Hematopoietic multipotent progenitor cell treated with erythropoietin and hydrocortisone succinate and interleukin-3 and kit ligand, for 15 days (in vitro differentiated cells): ENCODE data around the gene APBA2.
A peak's percentile ranks its signal among the peaks of the same experiment; 100 is the strongest.

Source experiments
- DNase-seq: peaks from one replicate; pipeline ENCODE4 v3.0.0-alpha.2; 2015; ENCODE audit warnings: low spot score

APBA2 gene

DNA sequence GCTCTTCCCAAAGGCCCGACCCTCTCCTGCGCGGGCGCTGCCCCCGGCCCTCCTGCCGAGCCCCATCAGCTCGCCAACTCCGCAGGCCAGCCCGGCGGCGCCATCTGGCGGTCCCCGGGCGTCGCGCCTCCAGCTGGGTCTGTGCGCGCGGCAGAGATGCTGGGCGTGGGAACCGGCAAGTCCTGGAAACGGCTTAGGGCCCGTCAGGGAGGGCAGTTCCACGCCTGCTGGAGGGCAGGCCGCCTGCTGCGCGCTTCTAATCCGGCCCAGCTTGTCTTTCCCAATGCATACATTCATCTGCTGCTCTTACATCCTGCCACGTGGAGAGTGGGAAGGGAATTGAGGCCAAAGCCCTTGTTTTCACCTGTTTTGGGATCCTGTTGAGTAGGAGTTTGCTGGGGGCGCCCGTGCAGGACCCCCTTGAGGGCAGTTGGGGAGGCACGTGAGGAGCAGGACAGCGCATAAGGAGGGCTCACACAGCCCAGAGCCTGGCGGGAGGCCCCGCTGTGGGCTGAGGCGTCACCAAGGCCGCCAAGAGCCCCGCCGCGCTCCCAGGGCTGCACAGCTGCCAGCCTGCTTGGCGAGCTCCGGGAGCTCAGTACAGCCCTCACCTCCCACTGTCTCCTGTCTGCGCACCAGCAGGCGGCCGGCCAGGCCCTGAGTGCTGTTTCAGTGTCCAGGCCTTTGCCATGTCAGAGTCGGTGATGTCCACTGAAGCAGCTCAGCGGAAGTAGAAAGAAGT is 218.2 kb downstream of the APBA2 start:
- DNase-seq: peak; percentile 10

DNA sequence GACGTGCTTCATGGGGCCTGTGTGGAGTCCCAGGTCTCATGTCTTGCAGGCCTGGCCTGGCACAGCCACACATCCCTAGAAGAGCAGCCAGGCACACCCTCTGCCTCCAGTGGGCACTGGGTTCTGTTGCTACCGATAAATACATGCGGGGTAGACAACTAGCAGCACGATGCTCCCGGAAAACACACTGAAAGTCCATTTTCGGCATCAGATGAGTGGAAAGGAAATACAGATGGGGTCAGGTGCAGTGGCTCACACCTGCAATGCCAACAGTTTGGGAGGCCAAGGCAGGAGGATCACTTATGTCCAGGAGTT is 218.7 kb downstream of the APBA2 start:
- DNase-seq: no peak

- no peak for DNase-seq
These were observed 219.5 kb downstream of the APBA2 start for GRCh38 chr15:29105151-29105854.

DNA sequence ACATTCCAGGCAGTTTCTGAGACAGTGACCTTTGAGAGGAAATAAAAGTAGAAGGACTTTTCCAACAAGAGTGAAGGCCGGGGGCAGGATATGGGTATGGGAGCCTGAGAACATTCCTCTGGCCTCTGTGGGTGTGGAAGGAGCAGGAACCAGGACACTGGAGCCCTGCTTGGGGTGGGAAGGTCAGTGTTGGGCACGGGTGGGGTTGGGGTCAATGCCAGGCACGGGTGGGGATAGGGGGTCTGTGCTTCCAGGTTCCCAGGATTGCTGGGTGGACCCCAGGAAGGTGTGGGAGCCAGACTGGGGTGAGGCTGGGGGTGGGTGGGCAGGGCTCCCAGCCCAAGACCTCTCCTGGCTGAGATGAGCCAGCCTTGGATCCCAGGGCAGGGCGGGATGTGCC is 220.3 kb downstream of the APBA2 start:
- no peak for DNase-seq

GRCh38 chr15:29106551-29107290 is 220.9 kb downstream of the APBA2 start:
- DNase-seq: no peak

GRCh38 chr15:29107291-29107890 is 221.6 kb downstream of the APBA2 start:
- no peak for DNase-seq

- no peak for DNase-seq
These were observed 222.3 kb downstream of the APBA2 start for GRCh38 chr15:29107971-29108645.

DNA sequence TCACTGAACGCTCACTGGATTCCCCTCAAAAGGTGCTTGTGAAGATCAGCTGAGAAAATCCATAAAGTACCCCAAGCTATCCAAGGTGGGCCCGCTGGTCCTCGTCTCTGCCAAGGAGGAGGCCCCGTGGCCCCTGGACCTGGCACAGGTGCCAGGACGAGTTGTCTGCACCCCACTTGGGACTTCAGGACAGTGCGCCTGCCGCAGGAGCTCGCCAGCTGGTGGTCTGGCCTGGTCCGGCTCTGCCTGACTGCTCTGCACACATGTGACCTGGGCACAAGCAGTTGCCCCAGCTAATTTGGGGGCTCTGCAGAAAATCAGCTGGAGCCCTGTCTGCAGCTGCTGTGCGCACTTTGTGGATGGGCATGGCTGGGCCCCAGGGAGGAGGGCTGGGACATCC is 224.0 kb downstream of the APBA2 start:
- DNase-seq: no peak

GRCh38 chr15:29110176-29110575 is 224.4 kb downstream of the APBA2 start:
- DNase-seq: no peak

GRCh38 chr15:29110733-29111132 is 225.0 kb downstream of the APBA2 start:
- DNase-seq: no peak

DNA sequence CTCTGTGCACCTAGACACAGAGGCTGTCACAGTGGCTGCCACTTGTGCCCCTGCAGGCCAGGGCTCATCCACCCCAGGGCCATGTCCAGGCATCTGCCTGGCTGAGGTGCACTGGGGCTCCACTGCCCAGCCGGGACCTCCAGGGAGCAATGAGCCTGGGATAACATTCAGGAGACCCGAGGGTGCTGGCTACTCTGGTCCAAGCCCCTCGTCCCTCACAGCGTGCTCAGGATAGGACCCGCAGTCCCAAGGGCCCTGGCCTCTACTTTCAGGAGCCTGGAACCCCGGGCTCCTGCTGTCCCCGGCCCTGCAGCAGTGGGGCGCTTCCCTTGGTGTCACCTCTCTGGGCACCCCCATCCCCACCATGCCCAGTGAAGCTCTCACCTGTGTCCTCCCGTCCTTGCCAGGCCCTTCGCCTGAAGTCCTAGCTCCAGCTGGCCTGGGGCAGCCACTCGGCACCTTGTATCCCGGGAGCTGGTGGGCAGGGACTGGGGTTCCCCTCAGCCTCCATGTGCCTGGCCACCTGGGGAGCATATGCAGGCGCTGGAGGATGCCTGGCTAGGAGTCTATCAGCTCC is 226.0 kb downstream of the APBA2 start:
- no peak for DNase-seq

DNA sequence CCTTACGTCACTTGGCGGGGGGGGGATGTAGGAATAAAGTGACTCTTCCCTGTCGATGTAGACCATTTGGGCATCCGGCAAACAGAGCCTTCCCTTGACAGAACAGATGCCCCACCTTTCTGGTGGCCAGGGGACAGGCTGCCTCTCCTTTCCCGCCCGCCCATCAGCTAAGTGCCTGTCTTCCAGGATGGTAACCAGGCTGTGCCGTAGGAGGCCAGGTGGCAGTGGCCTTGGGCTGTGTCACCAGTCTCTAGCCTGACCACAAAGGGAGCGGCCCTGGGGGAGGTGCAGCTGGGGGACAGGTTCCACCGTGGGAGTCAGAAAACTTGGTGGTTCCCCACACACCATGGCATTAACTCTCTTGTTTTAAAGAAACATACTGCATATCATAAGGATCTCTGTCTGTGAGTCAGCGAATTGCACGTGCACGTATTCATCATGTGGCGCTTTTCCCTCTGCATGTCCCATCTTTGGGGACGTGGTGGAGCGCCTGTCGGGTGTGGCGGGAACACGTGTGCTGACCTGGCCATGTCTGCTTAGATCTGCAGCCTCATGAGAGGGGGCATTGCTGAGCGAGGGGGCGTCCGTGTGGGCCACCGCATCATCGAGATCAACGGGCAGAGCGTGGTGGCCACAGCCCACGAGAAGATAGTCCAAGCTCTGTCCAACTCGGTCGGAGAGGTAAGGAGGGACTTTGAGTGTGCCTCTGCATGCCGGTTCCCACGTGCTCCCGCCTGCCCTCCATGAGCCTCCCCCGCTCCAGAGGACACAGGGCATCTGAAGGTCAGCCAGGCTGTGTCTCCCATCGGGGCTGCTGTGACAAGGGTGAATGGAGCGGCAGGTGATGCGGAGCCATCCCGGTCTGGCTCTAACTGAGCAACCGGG is 227.8 kb downstream of the APBA2 start:
- DNase-seq: no peak

GRCh38 chr15:29114221-29115092 is 228.7 kb downstream of the APBA2 start:
- no peak for DNase-seq

DNA sequence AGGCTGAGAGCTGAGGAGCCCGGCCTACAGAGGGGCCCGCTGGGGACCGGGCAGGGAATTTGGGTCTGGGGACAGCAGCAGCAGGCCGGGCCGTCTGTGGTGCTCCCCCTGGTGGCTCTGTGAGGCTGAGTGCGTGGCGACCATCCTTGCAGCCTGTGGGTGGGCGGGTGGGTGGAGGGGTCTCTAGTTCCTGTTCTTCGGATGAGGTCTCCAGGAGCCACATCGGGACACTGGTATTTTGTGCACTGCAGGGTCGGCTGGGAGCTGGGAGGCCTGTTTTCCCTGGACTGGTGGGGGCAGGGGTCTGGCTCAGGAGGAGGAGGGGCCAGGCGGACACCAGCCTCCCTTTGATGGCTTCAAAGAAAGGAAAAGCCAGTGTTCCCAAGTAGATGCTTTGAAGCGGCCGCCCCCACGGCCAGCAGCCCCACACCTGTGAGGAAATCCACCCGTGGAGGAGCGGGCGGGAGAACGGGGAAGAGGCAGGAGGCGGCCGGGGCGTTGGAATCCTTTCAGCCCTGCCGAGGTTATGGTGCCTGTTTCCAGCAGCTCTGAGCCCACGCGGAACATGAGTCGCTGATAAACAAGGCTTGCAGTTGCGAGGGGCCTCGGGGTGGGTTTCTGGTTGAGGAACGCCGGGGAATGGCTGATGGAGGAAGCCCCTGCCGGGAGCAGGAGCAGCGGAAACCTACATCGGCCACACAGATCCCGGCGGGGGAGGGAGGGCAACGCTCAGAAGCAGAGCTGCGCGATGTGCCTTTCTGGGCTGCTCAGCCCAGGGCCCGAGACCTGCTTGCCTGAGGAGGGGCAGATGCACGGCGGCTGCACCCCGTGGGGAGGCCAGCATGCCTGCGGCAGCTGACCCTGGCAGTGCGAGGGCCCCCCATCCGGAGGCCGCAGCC is 229.6 kb downstream of the APBA2 start:
- DNase-seq: no peak

GRCh38 chr15:29116970-29117700 is 231.4 kb downstream of the APBA2 start:
- DNase-seq: no peak

GRCh38 chr15:29117778-29118177 is 232.0 kb downstream of the APBA2 start:
- DNase-seq: no peak

GRCh38 chr15:29119847-29120246 is 234.1 kb downstream of the APBA2 start:
- DNase-seq: no peak
